ENCODE data around the gene CMC2. TPM values are rescaled to one million over a fixed set of nuclear protein-coding genes. Genes with fewer than 3 reads are reported as not detected.

CMC2 gene
- total and polyA plus RNA-seq, 9 of the 15 experiments (the other 6 are each of a cell fraction or from before 2014, with no cell fraction given): 122 to 501 (median 172) TPM

GRCh38 chr16:80986557-80986956, 20.1 kb downstream of the CMC2 start:
- CTCF ChIA-PET (ENCODE audit: low intra/inter-chr PET ratio): no interaction called here
- H2AFZ ChIP-seq (ENCODE audit: low read depth, low read length): no peak overlapping the region
- no peaks in the 10 kb centered on the region for H3K9me1 ChIP-seq (ENCODE audit: control insufficient read depth, insufficient read depth, low read length)
- BruUV-seq (replicated peaks): no TSS peak
- no peaks in the 10 kb centered on the region for H3K9me3 ChIP-seq (replicated peaks; ENCODE audit: control insufficient read depth, insufficient read depth, low read depth, low read length)
- no peak overlapping the region for H3K4me2 ChIP-seq (ENCODE audit: insufficient read depth, low read length)
- H3K79me2 ChIP-seq (ENCODE audit: control insufficient read depth, insufficient read depth, low read length): peaks cover 70% of the 10 kb centered on the region
- H3K4me1 ChIP-seq (replicated peaks in 1 of 2; ENCODE audit: control insufficient read depth in 2 of 2, insufficient read depth in 2 of 2, low read length in 2 of 2): no peaks in the 10 kb centered on the region
- H3K27me3 ChIP-seq (ENCODE audit: control insufficient read depth in 2 of 2, insufficient read depth in 2 of 2, low read length in 2 of 2): no peaks in the 10 kb centered on the region
- POLR2A ChIA-PET: interaction anchor here (1.3 kb wide), 1 partner anchor 14 kb away, joined by 5 read pairs; no protein-coding TSS in a partner anchor
- peak in 2 of 4 experiments; percentile 25 to 37 for DNase-seq (ENCODE audit: extremely low read depth in 1 of 4, low spot score in 3 of 4)
- no peak for FAIRE-seq
- no peak overlapping the region for H3K4me3 ChIP-seq
- WGBS (ENCODE audit: insufficient coverage, low coverage, missing lambda C conversion rate): 66% methylated on average over 2 of the region's 2 CpGs
- H3K9ac ChIP-seq (ENCODE audit: insufficient read depth in 1 of 2, low read depth in 2 of 2, low read length in 2 of 2): no peak overlapping the region
- peaks cover 11% of the 10 kb centered on the region; the same call in 1 of the 2 replicates for H4K20me1 ChIP-seq (replicated peaks; ENCODE audit: control insufficient read depth, insufficient read depth, low read length)
- in situ Hi-C loops (cut with MboI): no loop called here
- peaks cover 27% of the 10 kb centered on the region for H3K36me3 ChIP-seq (ENCODE audit: control insufficient read depth, insufficient read depth, low read length)
- intact Hi-C loops (cut with micrococcal nuclease): no loop called here
- ATAC-seq: no peak; the same call in 1 of the 3 replicates
- H3K27ac ChIP-seq (ENCODE audit: extremely low read depth, low read depth, low read length): no peak overlapping the region
- TF ChIP-seq KDM1A (IDR thresholded peaks at IDR 0.05): peak in 1 of 2 experiments; percentile 62; a peak in 2 of 4 replicates
- TF ChIP-seq RNF219 (CRISPR knock-in tag; IDR thresholded peaks at IDR 0.05): no peak
- peak in 1 of 2 experiments; percentile 70; a peak in 1 of 4 replicates for TF ChIP-seq RCOR1 (IDR thresholded peaks at IDR 0.05; ENCODE audit: borderline replicate concordance in 1 of 2, low read depth in 2 of 2, low read length in 2 of 2)
- no peak for TF ChIP-seq FOXO4 (CRISPR knock-in tag; IDR thresholded peaks at IDR 0.05)
- no peak for TF ChIP-seq ADNP (tag; IDR thresholded peaks at IDR 0.05)
- 0 out of 2 replicates have a peak, but pooled peaks have one; percentile 24 for TF ChIP-seq NFE2 (IDR thresholded peaks at IDR 0.05; ENCODE audit: low read depth)
- TF ChIP-seq PYGO2 (tag; IDR thresholded peaks at IDR 0.05): no peak
- TF ChIP-seq ZBED1 (IDR thresholded peaks at IDR 0.05): no peak
- no peak for TF ChIP-seq CREB3 (tag; conservative IDR thresholded peaks at IDR 0.05; ENCODE audit: low read depth)
- no peak for TF ChIP-seq DACH1 (IDR thresholded peaks at IDR 0.05; ENCODE audit: partially characterized antibody)
- no peak for TF ChIP-seq SNIP1 (IDR thresholded peaks at IDR 0.05; ENCODE audit: low read depth)
- TF ChIP-seq ZBTB2 (IDR thresholded peaks at IDR 0.05): no peak
- no peak for TF ChIP-seq XRCC4 (IDR thresholded peaks at IDR 0.05; ENCODE audit: extremely low read depth, insufficient read depth, insufficient read length)
- TF ChIP-seq ZEB2 (IDR thresholded peaks at IDR 0.05): no peak
- peak; percentile 87 for TF ChIP-seq NFIC (IDR thresholded peaks at IDR 0.05)
- TF ChIP-seq CHAMP1 (IDR thresholded peaks at IDR 0.05): no peak
